Sigmoid colon (tissue), 7 donors: Measurements from ENCODE around the gene SLC13A3. TPM values are rescaled to one million over a fixed set of nuclear protein-coding genes. Genes with fewer than 3 reads are reported as not detected.

Experiments used
- DNase-seq: peaks from one replicate; pipeline ENCODE4 v3.0.0-alpha.2; 2019
- H3K27ac ChIP-seq, 4 donors: fragments of 200-600 bp; sonication (generic); one replicate each; pipeline ENCODE4 v1.5.1; 2016 to 2019; ENCODE audit warnings: mild to moderate bottlenecking in 1 of 4
- H3K27me3 ChIP-seq, 3 donors: fragments of 200-600 bp; sonication (generic); one replicate each; pipeline ENCODE4 v1.5.1; 2019; ENCODE audit warnings: mild to moderate bottlenecking in 1 of 3
- H3K36me3 ChIP-seq, 4 donors: fragments of 200-600 bp; sonication (generic); one replicate each; pipeline ENCODE4 v1.5.1; 2016 to 2019
- H3K4me1 ChIP-seq, 4 donors: fragments of 200-600 bp; sonication (generic); one replicate each; pipeline ENCODE4 v1.5.1; 2017 to 2019
- H3K4me3 ChIP-seq, 4 donors: fragments of 200-600 bp; sonication (generic); one replicate each; pipeline ENCODE4 v1.5.1; 2017 to 2019; ENCODE audit warnings: mild to moderate bottlenecking in 2 of 4, moderate library complexity in 1 of 4
- H3K9me3 ChIP-seq, 4 donors: fragments of 200-600 bp in 3 of 4; sonication (generic) in 3 of 4; one replicate each; pipeline versions ENCODE4 v1.5.1 to v1.6.1; 2013 to 2019
- CTCF ChIP-seq, 4 experiments: fragments of 450-650 bp in 3 of 4; fragments of 200-600 bp in 1 of 4; IDR thresholded peaks; one replicate each; pipeline ENCODE4 v1.5.1; 2016 to 2019; ENCODE audit warnings: antibody characterized with exemption in 4 of 4, mild to moderate bottlenecking in 3 of 4, moderate library complexity in 2 of 4
- EP300 ChIP-seq, 4 donors: sonication (generic); formaldehyde crosslinking; IDR thresholded peaks; one replicate each; pipeline ENCODE4 v1.6.1; 2017; ENCODE audit warnings: antibody characterized with exemption in 4 of 4
- POLR2A ChIP-seq, 2 donors: fragments of 450-650 bp; IDR thresholded peaks; one replicate each; pipeline ENCODE4 v1.6.1; 2016; ENCODE audit warnings: antibody characterized with exemption in 2 of 2, mild to moderate bottlenecking in 2 of 2, moderate library complexity in 2 of 2
- POLR2AphosphoS5 ChIP-seq, 4 donors: sonication (generic); formaldehyde crosslinking; IDR thresholded peaks; one replicate each; pipeline ENCODE4 v1.6.1; 2017; ENCODE audit warnings: antibody characterized with exemption in 4 of 4
- WGBS, 2 donors: extraction: QIAGEN DNeasy Blood & Tissue Kit; methylation state at CpG; one replicate each; pipeline ENCODE4 v1.1.7; 2013; 5-methylcytosine and 5-hydroxymethylcytosine counted together
- intact Hi-C: fragments of 100-400 bp; cut with DNase I; formaldehyde crosslinking; loops from one replicate; pipeline ENCODE4 v1.15.1; 2023
- polyA plus RNA-seq, 3 donors: library from polyadenylated mRNA; stranded (reverse); fragments of 200-250 nt; gene quantifications; one replicate each; pipeline ENCODE4 v1.2.3, GENCODE V29; 2013
- total RNA-seq, 4 donors: library from RNA; depleted of rRNA; stranded (reverse); fragments of >200 nt; gene quantifications; one replicate each; pipeline ENCODE4 v1.1.0, GENCODE V29; 2016
- donor health status: healthy with polysubstance abuse.
- donor health status: Bipolar disorder and iron deficiency.
- donor health status: healthy.

Gene SLC13A3
- total and polyA plus RNA-seq, 7 donors: 0.48 to 4.2 (median 1.1) TPM; not detected in 2

- Histone ChIP-seq H3K36me3 (no peaks in the 10 kb centered on the region), H3K9me3 (no peaks in the 10 kb centered on the region), H3K4me1 (no peaks in the 10 kb centered on the region), H3K27me3 (no peaks in the 10 kb centered on the region), H3K27ac (no peak overlapping the region), H3K4me3 (no peak overlapping the region)
- DNase-seq: no peak
- TF ChIP-seq POLR2AphosphoS5 (IDR thresholded peaks at IDR 0.05) (no peak), EP300 (IDR thresholded peaks at IDR 0.05) (no peak), CTCF (IDR thresholded peaks at IDR 0.05) (no peak), POLR2A (IDR thresholded peaks at IDR 0.05) (no peak)
- 84 to 91% methylated on average over 2 of the region's 2 CpGs for WGBS, 2 donors
- intact Hi-C loops: no loop called here
Observed at GRCh38 chr20:46698788-46699187, 47.5 kb upstream of the SLC13A3 start.

DNA sequence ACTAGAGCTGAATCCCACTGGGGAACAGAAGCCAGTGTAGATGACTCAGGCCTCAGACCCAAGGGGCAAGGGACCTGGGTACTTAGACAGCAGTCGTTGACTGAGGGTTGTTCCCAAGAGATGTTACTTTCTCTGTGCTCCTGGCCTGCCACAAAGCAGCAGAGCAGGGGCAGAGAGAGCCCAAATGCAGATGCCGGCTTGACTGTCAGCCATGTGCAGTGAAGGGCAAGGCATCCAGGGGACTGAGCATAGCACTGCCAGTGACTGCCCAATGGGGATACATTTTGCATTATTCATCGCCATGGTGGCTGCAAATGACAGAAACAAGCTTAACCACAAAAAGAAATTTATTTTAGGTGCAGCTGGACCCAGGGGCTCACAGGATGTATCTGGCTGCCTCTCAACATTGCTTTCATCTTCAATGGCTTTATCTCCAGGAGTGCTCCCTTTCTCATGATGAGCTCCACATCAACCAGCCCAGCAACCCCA, 45.6 kb upstream of the SLC13A3 start:
- DNase-seq: peak; percentile 33
- Histone ChIP-seq H3K27ac (no peak overlapping the region), H3K9me3 (no peaks in the 10 kb centered on the region), H3K4me3 (no peak overlapping the region), H3K36me3 (no peaks in the 10 kb centered on the region), H3K27me3 (no peaks in the 10 kb centered on the region), H3K4me1 (no peaks in the 10 kb centered on the region)
- WGBS, 2 donors: 72 to 84% methylated on average over 3 of the region's 3 CpGs
- no peak for TF ChIP-seq EP300 (IDR thresholded peaks at IDR 0.05)
- TF ChIP-seq CTCF (IDR thresholded peaks at IDR 0.05): no peak
- TF ChIP-seq POLR2AphosphoS5 (IDR thresholded peaks at IDR 0.05): no peak
- no peak for TF ChIP-seq POLR2A (IDR thresholded peaks at IDR 0.05)
- intact Hi-C loops: no loop called here

- TF ChIP-seq POLR2AphosphoS5 (IDR thresholded peaks at IDR 0.05): no peak
- no peak for TF ChIP-seq EP300 (IDR thresholded peaks at IDR 0.05)
- no peak for TF ChIP-seq POLR2A (IDR thresholded peaks at IDR 0.05)
- TF ChIP-seq CTCF (IDR thresholded peaks at IDR 0.05): no peak
- 37 to 52% methylated on average over 3 of the region's 3 CpGs for WGBS, 2 donors
- H3K9me3 ChIP-seq: no peaks in the 10 kb centered on the region
- H3K27me3 ChIP-seq: no peaks in the 10 kb centered on the region
- no peak for DNase-seq
- H3K27ac ChIP-seq: no peak overlapping the region
- intact Hi-C loops: no loop called here
- H3K4me1 ChIP-seq: no peaks in the 10 kb centered on the region
- no peak overlapping the region for H3K4me3 ChIP-seq
- no peaks in the 10 kb centered on the region for H3K36me3 ChIP-seq
Observed at GRCh38 chr20:46695892-46696291, 44.6 kb upstream of the SLC13A3 start.

DNA sequence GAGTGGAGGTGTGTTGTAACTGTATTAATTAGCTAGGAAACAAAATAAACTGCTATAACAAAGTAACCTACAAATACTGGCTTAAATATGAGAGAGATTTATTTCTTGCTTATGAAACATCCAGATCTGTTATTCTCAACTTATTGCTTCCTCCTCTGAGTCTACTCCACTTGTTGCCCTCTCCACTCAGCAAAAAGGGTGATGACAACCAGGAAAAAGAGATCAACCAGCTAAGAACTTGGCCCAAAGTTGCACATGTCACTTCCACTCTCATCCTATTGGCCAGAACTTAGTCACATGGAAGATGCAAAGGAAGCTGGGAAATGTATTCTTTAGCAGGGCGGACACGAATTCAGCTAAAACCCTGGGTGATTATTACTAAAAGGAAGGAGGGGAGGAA, 43.2 kb upstream of the SLC13A3 start:
- Histone ChIP-seq H3K4me3 (no peak overlapping the region), H3K4me1 (peaks cover 0 to 6% (median 3%) of the 10 kb centered on the region in 4 donors), H3K27ac (no peak overlapping the region), H3K36me3 (no peaks in the 10 kb centered on the region), H3K27me3 (no peaks in the 10 kb centered on the region), H3K9me3 (no peaks in the 10 kb centered on the region)
- 66 to 67% methylated on average over 2 of the region's 2 CpGs for WGBS, 2 donors
- peak; percentile 7 for DNase-seq
- intact Hi-C loops: no loop called here
- TF ChIP-seq POLR2AphosphoS5 (IDR thresholded peaks at IDR 0.05): no peak
- TF ChIP-seq EP300 (IDR thresholded peaks at IDR 0.05): no peak
- TF ChIP-seq POLR2A (IDR thresholded peaks at IDR 0.05): no peak
- TF ChIP-seq CTCF (IDR thresholded peaks at IDR 0.05): no peak

GRCh38 chr20:46691196-46691595, 39.9 kb upstream of the SLC13A3 start:
- Histone ChIP-seq H3K4me1 (peaks cover 0 to 30% (median 25%) of the 10 kb centered on the region in 4 donors), H3K27me3 (no peaks in the 10 kb centered on the region), H3K27ac (no peak overlapping the region), H3K9me3 (no peaks in the 10 kb centered on the region), H3K36me3 (peaks cover 0 to 8% (median 0%) of the 10 kb centered on the region in 4 donors), H3K4me3 (no peak overlapping the region)
- DNase-seq: no peak
- no peak for TF ChIP-seq EP300 (IDR thresholded peaks at IDR 0.05)
- TF ChIP-seq POLR2A (IDR thresholded peaks at IDR 0.05): no peak
- TF ChIP-seq CTCF (IDR thresholded peaks at IDR 0.05): no peak
- TF ChIP-seq POLR2AphosphoS5 (IDR thresholded peaks at IDR 0.05): no peak
- intact Hi-C loops: no loop called here
- WGBS, 2 donors: 78 to 91% methylated on average over 4 of the region's 4 CpGs
